A549 treated with RU486 at 1 μM for 4 hours (cell line): Measurements from ENCODE around the gene B3GNT5. TPM values are rescaled to one million over a fixed set of nuclear protein-coding genes. Genes with fewer than 3 reads are reported as not detected.

Source experiments
- total RNA-seq: library from RNA; stranded (reverse); fragments of 200-300 nt; extraction: Qiagen RNA extraction; gene quantifications from 5 replicates; pipeline ENCODE4 v1.2.3, GENCODE V29; 2022; ENCODE audit warnings: low read depth

The B3GNT5 gene, protein sequence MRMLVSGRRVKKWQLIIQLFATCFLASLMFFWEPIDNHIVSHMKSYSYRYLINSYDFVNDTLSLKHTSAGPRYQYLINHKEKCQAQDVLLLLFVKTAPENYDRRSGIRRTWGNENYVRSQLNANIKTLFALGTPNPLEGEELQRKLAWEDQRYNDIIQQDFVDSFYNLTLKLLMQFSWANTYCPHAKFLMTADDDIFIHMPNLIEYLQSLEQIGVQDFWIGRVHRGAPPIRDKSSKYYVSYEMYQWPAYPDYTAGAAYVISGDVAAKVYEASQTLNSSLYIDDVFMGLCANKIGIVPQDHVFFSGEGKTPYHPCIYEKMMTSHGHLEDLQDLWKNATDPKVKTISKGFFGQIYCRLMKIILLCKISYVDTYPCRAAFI
- 13.3 to 23.3 TPM (median 21.8 TPM) in 5 replicates for total RNA-seq

DNA sequence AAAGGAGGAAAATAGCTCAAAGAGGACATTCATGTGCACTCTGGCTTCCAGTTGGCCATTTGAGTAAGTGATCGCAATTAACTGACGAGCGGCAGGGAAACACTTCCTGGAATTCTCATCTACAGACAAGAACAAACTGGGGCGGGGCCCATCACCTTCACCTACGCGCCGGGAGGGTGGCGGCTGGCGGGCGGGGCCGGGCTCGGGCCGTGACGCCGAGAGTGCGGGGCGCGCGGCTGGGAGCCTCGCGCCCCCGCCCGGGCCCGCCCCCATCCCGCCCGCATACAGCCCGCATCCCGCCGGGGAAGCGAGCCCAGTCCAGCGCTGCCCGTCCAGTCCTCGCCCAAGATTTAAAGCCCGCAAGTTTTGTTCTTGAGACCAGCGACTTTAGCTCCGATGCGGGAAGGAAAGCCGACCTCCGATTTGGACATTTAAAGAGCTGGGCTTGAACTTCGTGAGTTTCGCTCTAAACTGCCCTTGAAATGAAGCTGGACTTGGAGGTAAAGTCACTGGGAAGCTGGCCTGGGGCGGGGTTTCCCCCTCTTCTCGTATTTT is at the start of gene B3GNT5:
Gene B3GNT5 (plus strand): TSS at position 281 of the 555 bp plus-strand sequence. CDS start 16,546 bp downstream, outside the sequence.

Other genes starting within 250 kb of the B3GNT5 start
- 6.4 to 9.5 TPM (median 7.0 TPM) in 5 replicates for gene MCCC1, start 153.8 kb upstream of the B3GNT5 start, total RNA-seq
- 0.10 to 0.30 TPM (median 0.16 TPM) in 5 replicates for gene LAMP3, start 90.5 kb upstream of the B3GNT5 start, total RNA-seq
- 0.08 to 0.26 TPM (median 0.17 TPM) in 4 of 5 replicates, not detected in the other for gene MCF2L2, start 175.4 kb downstream of the B3GNT5 start, total RNA-seq